Upper lobe of left lung (tissue), 6 donors: ENCODE results near the gene POLE. TPM values are rescaled to one million over a fixed set of nuclear protein-coding genes. Genes with fewer than 3 reads are reported as not detected.

Experiments
- ATAC-seq, 2 donors: fragments of 200-7000 bp; cut with Tn5 transposase; one replicate each; pipeline ENCODE4 v1.9.1; 2022; ENCODE audit warnings: mild to moderate bottlenecking in 2 of 2, moderate library complexity in 2 of 2; ENCODE audit not compliant: low FRiP score in 2 of 2
- DNase-seq, 2 donors: peaks; one replicate each; pipeline ENCODE4 v3.0.0-alpha.2; 2019 to 2020
- H3K27ac ChIP-seq, 4 donors: fragments of 200-600 bp; sonication (generic); one replicate each; pipeline ENCODE4 v1.5.1; 2016 to 2019
- H3K27me3 ChIP-seq, 4 donors: fragments of 200-600 bp; sonication (generic); one replicate each; pipeline ENCODE4 v1.5.1; 2017 to 2019
- H3K36me3 ChIP-seq, 4 donors: fragments of 200-600 bp; sonication (generic); one replicate each; pipeline ENCODE4 v1.5.1; 2016 to 2019
- H3K4me1 ChIP-seq, 4 donors: fragments of 200-600 bp; sonication (generic); one replicate each; pipeline ENCODE4 v1.5.1; 2018 to 2019
- H3K4me3 ChIP-seq, 4 donors: fragments of 200-600 bp; sonication (generic); one replicate each; pipeline ENCODE4 v1.5.1; 2017 to 2019; ENCODE audit warnings: mild to moderate bottlenecking in 2 of 4, moderate library complexity in 1 of 4
- H3K9me3 ChIP-seq, 4 donors: fragments of 200-600 bp; sonication (generic); one replicate each; pipeline ENCODE4 v1.5.1; 2018 to 2019
- CTCF ChIP-seq, 6 experiments: fragments of 450-650 bp in 4 of 6; fragments of 200-600 bp in 2 of 6; sonication (generic) in 2 of 6; IDR thresholded peaks; one replicate each; pipeline ENCODE4 v1.5.1; 2016 to 2019; ENCODE audit warnings: antibody characterized with exemption in 6 of 6
- EP300 ChIP-seq, 4 donors: sonication (generic); formaldehyde crosslinking; IDR thresholded peaks; one replicate each; pipeline ENCODE4 v1.5.1; 2017; ENCODE audit warnings: antibody characterized with exemption in 4 of 4, control low read depth in 2 of 4
- POLR2A ChIP-seq, 4 donors: fragments of 450-650 bp; IDR thresholded peaks; one replicate each; pipeline ENCODE4 v1.5.1; 2016 to 2017; ENCODE audit warnings: antibody characterized with exemption in 4 of 4, mild to moderate bottlenecking in 2 of 4
- POLR2AphosphoS5 ChIP-seq, 2 donors: sonication (generic); formaldehyde crosslinking; IDR thresholded peaks; one replicate each; pipeline ENCODE4 v1.5.1; 2017; ENCODE audit warnings: antibody characterized with exemption in 2 of 2
- WGBS, 2 donors: methylation state at CpG; one replicate each; pipeline ENCODE4 v1.1.5; 2017 to 2018; 5-methylcytosine and 5-hydroxymethylcytosine counted together
- total RNA-seq, 6 donors: library from RNA; depleted of rRNA in 4 of 6; stranded (reverse); fragments of >200 nt in 4 of 6; gene quantifications; one replicate each; pipeline versions ENCODE4 v1.1.0 to v1.2.1, GENCODE V29; 2016 to 2021
- donor health status: DM: no; HTN: no; CAD: no; lungs with moderate emphysema.
- donor health status: DM: no; HTN: yes; CAD: no; lungs with severe emphysema.

POLE gene
- total RNA-seq, 6 donors from 2014 or later: 16.6 to 228 (median 26.2) TPM

DNA sequence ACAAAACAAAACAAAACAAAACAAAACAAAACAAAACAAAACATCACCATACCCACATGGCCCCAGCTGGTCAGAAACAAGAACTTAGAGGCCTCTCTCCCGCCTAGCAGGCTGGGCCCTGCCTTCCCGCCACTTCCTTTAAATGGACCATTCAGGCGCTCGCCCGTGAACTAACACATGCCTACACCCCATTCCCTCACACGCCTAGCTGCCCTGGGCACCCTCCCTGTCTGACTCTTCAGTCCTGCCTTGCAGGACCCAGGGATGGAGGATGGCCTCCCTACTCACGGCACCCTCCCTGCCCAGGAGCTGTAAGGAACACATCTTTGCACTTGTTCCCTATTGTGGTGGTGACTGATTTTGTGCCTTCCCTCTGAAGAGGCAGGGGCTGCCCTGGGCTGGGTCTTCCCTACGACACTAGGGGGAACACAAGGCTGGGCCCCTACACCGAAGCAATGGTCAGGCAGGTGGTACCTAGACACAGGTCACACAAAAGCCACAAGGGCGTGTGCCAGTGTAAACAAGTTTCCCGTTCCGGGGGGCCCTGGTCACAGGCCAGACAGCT lies 47.1 kb downstream of the POLE start:
- no peaks in the 10 kb centered on the region for H3K27me3 ChIP-seq
- no peak overlapping the region for H3K4me3 ChIP-seq
- DNase-seq (no peak), ATAC-seq (no peak)
- no peaks in the 10 kb centered on the region for H3K4me1 ChIP-seq
- 90 to 96% methylated on average over 12 of the region's 12 CpGs for WGBS, 2 donors
- no peaks in the 10 kb centered on the region for H3K9me3 ChIP-seq
- no peak overlapping the region for H3K27ac ChIP-seq
- peaks cover 5 to 80% (median 52%) of the 10 kb centered on the region in 4 donors for H3K36me3 ChIP-seq
- no peak for TF ChIP-seq CTCF (IDR thresholded peaks at IDR 0.05)

DNA sequence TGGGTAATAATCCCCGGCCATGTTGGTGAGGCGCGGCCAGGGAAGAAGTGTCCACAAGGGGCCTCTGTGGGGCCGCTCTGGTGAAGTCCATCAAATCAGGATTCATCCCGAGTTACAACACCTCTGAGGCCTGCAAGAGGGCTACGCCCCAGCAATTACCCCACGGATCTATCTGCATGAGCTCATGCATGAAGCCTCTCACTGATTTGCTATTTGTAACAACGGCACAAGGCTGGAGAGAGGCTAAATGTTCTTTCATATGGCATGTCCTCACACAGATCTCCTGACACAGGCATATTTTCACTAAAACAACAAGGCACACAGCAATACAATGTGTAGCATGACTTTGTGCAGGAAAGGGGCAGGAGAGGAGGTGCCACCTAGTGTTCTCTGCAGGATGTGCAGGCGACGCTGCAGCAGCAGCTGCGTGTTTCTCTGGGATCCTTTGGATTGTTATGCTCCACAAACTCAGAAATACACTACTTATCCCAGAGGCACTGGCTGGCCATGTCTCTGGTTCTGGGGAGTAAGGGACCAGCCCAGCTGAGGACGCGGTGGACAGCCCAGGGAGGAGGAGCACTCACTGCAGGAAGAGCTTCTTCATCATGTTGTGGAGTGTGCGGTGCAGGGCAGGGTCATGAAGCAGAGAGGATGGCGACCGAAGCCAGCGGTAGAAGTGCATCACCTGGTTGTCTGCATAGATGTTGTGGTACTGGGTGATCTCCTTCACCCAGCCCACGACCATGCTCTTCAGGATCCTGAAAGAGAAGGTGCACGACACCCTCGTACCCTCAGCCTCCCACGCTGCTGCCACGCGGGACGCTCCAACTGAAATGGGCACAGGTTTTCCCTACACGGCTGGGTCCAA lies 48.4 kb downstream of the POLE start:
- Histone ChIP-seq H3K9me3 (no peaks in the 10 kb centered on the region), H3K4me1 (no peaks in the 10 kb centered on the region), H3K4me3 (no peak overlapping the region), H3K36me3 (peaks cover 5 to 91% (median 61%) of the 10 kb centered on the region in 4 donors), H3K27ac (no peak overlapping the region), H3K27me3 (no peaks in the 10 kb centered on the region)
- TF ChIP-seq POLR2AphosphoS5 (IDR thresholded peaks at IDR 0.05): no peak
- TF ChIP-seq POLR2A (IDR thresholded peaks at IDR 0.05): no peak
- TF ChIP-seq CTCF (IDR thresholded peaks at IDR 0.05): peak in 4 of 6 experiments; percentile 45 to 57 (median 56)
- no peak for TF ChIP-seq EP300 (IDR thresholded peaks at IDR 0.05)
- DNase-seq (no peak), ATAC-seq (peak in 1 of 2 donors; percentile 89)
- 84 to 85% methylated on average over 25 of the region's 25 CpGs for WGBS, 2 donors

DNA sequence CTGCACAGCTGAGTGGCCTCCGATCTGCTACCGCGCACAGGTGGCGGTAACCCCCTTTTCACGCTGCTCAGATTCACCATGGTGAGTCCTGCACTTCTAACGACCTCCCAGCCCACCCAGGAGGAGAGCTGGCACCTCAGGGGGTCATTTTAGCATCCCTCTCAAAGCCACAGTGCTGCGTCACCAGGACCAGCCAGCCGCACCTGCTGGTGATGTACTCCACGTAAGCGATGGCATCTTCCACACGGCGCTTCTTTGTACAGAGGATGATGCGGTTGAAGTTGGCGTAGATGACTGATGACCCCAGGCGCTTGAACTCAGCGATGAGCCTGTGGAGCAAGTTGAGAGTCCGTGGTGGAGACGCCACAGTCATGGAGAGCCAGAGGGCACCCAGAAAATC lies 49.3 kb downstream of the POLE start:
- DNase-seq (no peak), ATAC-seq (no peak)
- H3K4me3 ChIP-seq: no peak overlapping the region
- peaks cover 5 to 89% (median 57%) of the 10 kb centered on the region in 4 donors for H3K36me3 ChIP-seq
- no peaks in the 10 kb centered on the region for H3K27me3 ChIP-seq
- no peak overlapping the region for H3K27ac ChIP-seq
- H3K9me3 ChIP-seq: no peaks in the 10 kb centered on the region
- WGBS, 2 donors: 92 to 94% methylated on average over 14 to 18 of the region's 18 CpGs
- no peaks in the 10 kb centered on the region for H3K4me1 ChIP-seq
- TF ChIP-seq EP300 (IDR thresholded peaks at IDR 0.05): no peak
- TF ChIP-seq POLR2AphosphoS5 (IDR thresholded peaks at IDR 0.05): no peak
- TF ChIP-seq CTCF (IDR thresholded peaks at IDR 0.05): no peak
- no peak for TF ChIP-seq POLR2A (IDR thresholded peaks at IDR 0.05)

DNA sequence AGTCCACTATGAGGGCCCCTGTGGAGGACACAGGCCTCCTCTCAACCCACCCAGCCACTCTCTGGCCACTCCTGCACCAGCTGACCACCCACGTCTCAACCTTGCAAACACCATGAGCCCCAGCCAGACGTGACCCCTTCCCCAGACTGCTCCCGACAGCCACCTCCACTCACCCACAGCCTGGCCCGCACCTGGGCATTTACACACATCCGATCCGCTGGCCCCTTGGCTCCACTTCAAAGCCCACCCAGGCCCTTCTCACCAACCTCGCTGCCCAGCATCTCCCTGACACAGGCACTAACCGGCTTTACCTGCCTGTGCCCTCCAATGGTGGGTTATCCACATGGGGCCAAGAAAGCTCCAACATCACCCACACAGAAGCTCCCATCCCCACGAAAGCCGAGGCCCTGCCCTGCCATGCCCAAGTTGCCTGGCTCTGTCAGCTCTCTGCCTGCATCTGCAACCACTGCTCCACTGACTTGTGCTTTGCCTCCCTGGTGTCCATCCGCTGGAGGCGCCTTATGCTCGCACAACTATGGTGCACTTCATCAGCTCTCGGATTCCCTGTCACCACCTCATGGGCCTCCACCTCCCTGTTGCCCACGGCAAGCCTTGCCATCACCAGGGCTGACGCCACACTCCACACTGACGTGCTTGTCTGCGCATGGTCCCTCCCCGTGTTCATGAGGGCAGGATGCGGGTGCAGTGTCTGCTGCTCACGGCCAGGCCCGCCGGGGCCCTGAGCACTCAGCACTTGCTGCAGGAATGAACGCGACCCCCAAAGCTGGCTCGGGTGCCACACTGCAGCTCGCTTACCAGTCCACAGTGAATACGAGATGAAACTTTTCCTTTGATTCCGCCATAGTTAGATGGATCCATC lies 51.8 kb downstream of the POLE start:
- H3K27me3 ChIP-seq: no peaks in the 10 kb centered on the region
- H3K9me3 ChIP-seq: no peaks in the 10 kb centered on the region
- H3K27ac ChIP-seq: no peak overlapping the region
- H3K36me3 ChIP-seq: peaks cover 5 to 91% (median 57%) of the 10 kb centered on the region in 4 donors
- WGBS, 2 donors: 91 to 97% methylated on average over 29 of the region's 29 CpGs
- H3K4me1 ChIP-seq: no peaks in the 10 kb centered on the region
- no peak overlapping the region for H3K4me3 ChIP-seq
- ATAC-seq: no peak
- DNase-seq: peak in 1 of 2 donors; percentile 65
- no peak for TF ChIP-seq POLR2A (IDR thresholded peaks at IDR 0.05)
- no peak for TF ChIP-seq CTCF (IDR thresholded peaks at IDR 0.05)
- no peak for TF ChIP-seq EP300 (IDR thresholded peaks at IDR 0.05)
- no peak for TF ChIP-seq POLR2AphosphoS5 (IDR thresholded peaks at IDR 0.05)
